DND-41 (cell line): ENCODE measurements around the gene TRIM24.

Experiments
- ATAC-seq: fragments of 200-7000 bp; cut with Tn5 transposase; 3 replicates; pipeline ENCODE4 v1.9.1; 2021; ENCODE audit warnings: low read depth; ENCODE audit not compliant: insufficient read depth
- DNase-seq: peaks from one replicate; pipeline ENCODE4 v3.0.0-alpha.2; 2020
- H2AFZ ChIP-seq: 2 replicates; pipeline ENCODE4 v1.6.0; 2012; ENCODE audit warnings: low read depth, low read length
- H3K27ac ChIP-seq: 2 replicates; pipeline ENCODE4 v1.5.1; 2012; ENCODE audit warnings: low read length, inconsistent platforms
- H3K27me3 ChIP-seq: fragments of 200-600 bp; sonication (generic); 2 replicates; pipeline ENCODE4 v1.6.0; 2012; ENCODE audit warnings: low read length, mild to moderate bottlenecking, inconsistent platforms; ENCODE audit not compliant: insufficient read depth, poor library complexity
- H3K36me3 ChIP-seq: 2 replicates; pipeline ENCODE4 v1.5.1; 2012; ENCODE audit warnings: low read length, inconsistent platforms; ENCODE audit not compliant: insufficient read depth
- H3K4me1 ChIP-seq: 2 replicates; pipeline ENCODE4 v1.5.1; 2012; ENCODE audit warnings: mild to moderate bottlenecking, low read length; ENCODE audit not compliant: insufficient read depth
- H3K4me2 ChIP-seq: 2 replicates; pipeline ENCODE4 v1.6.0; 2012; ENCODE audit warnings: mild to moderate bottlenecking, moderate library complexity, low read length, inconsistent platforms; ENCODE audit not compliant: insufficient read depth
- H3K4me3 ChIP-seq, 2 experiments: fragments of 200-600 bp in 1 of 2; shearing (Covaris generic) in 1 of 2; 2 replicates each; pipeline ENCODE4 v1.5.1; 2012 to 2016; ENCODE audit warnings: inconsistent platforms in 2 of 2, low read length in 2 of 2, mild to moderate bottlenecking in 2 of 2, low read depth in 1 of 2, moderate library complexity in 1 of 2
- H3K79me2 ChIP-seq: 2 replicates; pipeline ENCODE4 v1.6.0; 2012; ENCODE audit warnings: low read length, inconsistent platforms; ENCODE audit not compliant: insufficient read depth
- H3K9ac ChIP-seq: 2 replicates; pipeline ENCODE4 v1.6.0; 2012; ENCODE audit warnings: low read depth, mild to moderate bottlenecking, inconsistent platforms, low read length, moderate library complexity
- H3K9me3 ChIP-seq: 2 replicates; pipeline ENCODE4 v1.5.1; 2012; ENCODE audit warnings: low read length, moderate library complexity, mild to moderate bottlenecking, inconsistent platforms; ENCODE audit not compliant: insufficient read depth, severe bottlenecking
- H4K20me1 ChIP-seq: 2 replicates; pipeline ENCODE4 v1.6.0; 2012; ENCODE audit warnings: low read length; ENCODE audit not compliant: insufficient read depth
- CTCF ChIP-seq: IDR thresholded peaks from 2 replicates; pipeline ENCODE4 v1.5.1; 2012; ENCODE audit warnings: borderline replicate concordance, low read length, moderate library complexity, mild to moderate bottlenecking; ENCODE audit not compliant: poor library complexity, severe bottlenecking; ENCODE audit errors: extremely low read depth
- EZH2 ChIP-seq: IDR thresholded peaks from 3 replicates; pipeline ENCODE4 v1.6.1; 2012; ENCODE audit warnings: borderline replicate concordance, low read depth, mild to moderate bottlenecking, moderate library complexity, low read length, inconsistent platforms; ENCODE audit not compliant: severe bottlenecking

TRIM24 gene

GRCh38 chr7:138587485-138587884 is 127.4 kb downstream of the TRIM24 start:
- Histone ChIP-seq H3K4me1 (no peaks in the 10 kb centered on the region), H3K36me3 (peaks cover 34% of the 10 kb centered on the region), H3K9ac (no peak overlapping the region), H3K27me3 (no peaks in the 10 kb centered on the region), H3K9me3 (no peaks in the 10 kb centered on the region), H3K27ac (no peak overlapping the region), H3K79me2 (no peaks in the 10 kb centered on the region), H3K4me2 (no peak overlapping the region), H2AFZ (no peak overlapping the region), H4K20me1 (no peaks in the 10 kb centered on the region), H3K4me3 (no peak overlapping the region)
- ATAC-seq (no peak), DNase-seq (no peak)
- no peak for TF ChIP-seq CTCF
- TF ChIP-seq EZH2: no peak

GRCh38 chr7:138588986-138589385 is 128.9 kb downstream of the TRIM24 start:
- DNase-seq: no peak
- Histone ChIP-seq H3K27ac (no peak overlapping the region), H4K20me1 (no peaks in the 10 kb centered on the region), H3K27me3 (no peaks in the 10 kb centered on the region), H2AFZ (no peak overlapping the region), H3K9ac (no peak overlapping the region), H3K4me2 (no peak overlapping the region), H3K9me3 (no peaks in the 10 kb centered on the region), H3K4me3 (no peak overlapping the region), H3K79me2 (no peaks in the 10 kb centered on the region), H3K4me1 (no peaks in the 10 kb centered on the region), H3K36me3 (peaks cover 27% of the 10 kb centered on the region; the same call in 1 of the 2 replicates)
- TF ChIP-seq EZH2 (no peak), CTCF (no peak)
- ATAC-seq: no peak

- no peaks in the 10 kb centered on the region for H3K9me3 ChIP-seq
- no peak for TF ChIP-seq EZH2
- no peak for TF ChIP-seq CTCF
- H4K20me1 ChIP-seq: no peaks in the 10 kb centered on the region
- no peaks in the 10 kb centered on the region for H3K27me3 ChIP-seq
- H3K79me2 ChIP-seq: no peaks in the 10 kb centered on the region
- peaks cover 15% of the 10 kb centered on the region; the same call in 1 of the 2 replicates for H3K36me3 ChIP-seq
- ATAC-seq (no peak), DNase-seq (no peak)
- no peak overlapping the region for H3K4me2 ChIP-seq
- H2AFZ ChIP-seq: no peak overlapping the region
- H3K27ac ChIP-seq: no peak overlapping the region
- H3K4me1 ChIP-seq: no peaks in the 10 kb centered on the region
- no peak overlapping the region for H3K9ac ChIP-seq
- no peak overlapping the region for H3K4me3 ChIP-seq
Measured at GRCh38 chr7:138590154-138590553, 130.1 kb downstream of the TRIM24 start.

DNA sequence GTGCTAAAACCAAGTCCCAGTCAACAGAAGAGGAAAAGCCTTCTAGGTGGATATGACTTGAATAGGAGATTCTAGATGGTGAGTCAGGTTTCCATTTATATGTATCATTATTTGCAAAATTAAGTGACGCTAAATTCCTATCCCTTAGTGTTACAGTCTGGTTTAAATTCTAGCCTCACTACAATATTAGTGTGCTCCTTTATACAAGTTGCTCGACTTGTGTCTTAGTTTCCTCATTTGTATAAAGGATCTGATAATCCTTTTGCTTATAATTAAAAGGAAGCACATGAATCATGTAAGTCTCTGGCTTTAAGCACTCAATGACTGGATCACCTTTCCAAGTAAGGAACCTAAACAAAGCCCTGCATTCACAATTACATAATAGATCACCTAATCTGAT is 135.4 kb downstream of the TRIM24 start:
- no peak overlapping the region for H3K9ac ChIP-seq
- no peaks in the 10 kb centered on the region for H3K9me3 ChIP-seq
- no peak overlapping the region for H3K4me2 ChIP-seq
- H3K4me1 ChIP-seq: no peaks in the 10 kb centered on the region
- no peaks in the 10 kb centered on the region for H4K20me1 ChIP-seq
- no peaks in the 10 kb centered on the region for H3K79me2 ChIP-seq
- H3K36me3 ChIP-seq: no peaks in the 10 kb centered on the region
- ATAC-seq (no peak), DNase-seq (no peak)
- TF ChIP-seq CTCF (no peak), EZH2 (no peak)
- H2AFZ ChIP-seq: no peak overlapping the region
- H3K4me3 ChIP-seq: no peak overlapping the region
- H3K27me3 ChIP-seq: no peaks in the 10 kb centered on the region
- no peak overlapping the region for H3K27ac ChIP-seq
